Right lung (tissue), 10 donors: Measurements from ENCODE around the gene EAF2. TPM values are rescaled to one million over a fixed set of nuclear protein-coding genes. Genes with fewer than 3 reads are reported as not detected.
A peak's percentile ranks its signal among the peaks of the same experiment; 100 is the strongest.

ENCODE experiments used
- DNase-seq, 2 donors: peaks; one replicate each; pipeline ENCODE4 v3.0.0-alpha.2; 2013
- long read RNA-seq, 8 donors: transcript quantifications; one replicate each; lab custom pipeline, GENCODE V29; 2026
- polyA plus RNA-seq, 5 donors: library from polyadenylated mRNA; unstranded; fragments of 120-200 nt; gene quantifications; one replicate each; pipeline versions ENCODE4 v1.2.1 to v1.2.3, GENCODE V29; 2013; ENCODE audit warnings: inconsistent platforms in 1 of 5, low replicate concordance in 1 of 5; ENCODE audit not compliant: insufficient read length in 5 of 5, insufficient read depth in 1 of 5

Gene EAF2
- polyA plus RNA-seq: 1 to 10 TPM; 3.6 to 5.2 (median 4.0) TPM
- long read RNA-seq, donor 1, partial matches to known transcripts: 0 of 3 reads
- long read RNA-seq, donor 1, other reads (novel, unspliced or antisense): 0 of 3 reads
- long read RNA-seq, donor 2, partial matches to known transcripts: 0 of 2 reads
- long read RNA-seq, donor 2, other reads (novel, unspliced or antisense): 0 of 2 reads
- long read RNA-seq, donor 3, partial matches to known transcripts: 0 of 1 reads
- long read RNA-seq, donor 3, other reads (novel, unspliced or antisense): 0 of 1 reads
- long read RNA-seq, donor 4: 0 reads
- long read RNA-seq, donor 5, partial matches to known transcripts: 0 of 3 reads
- long read RNA-seq, donor 5, other reads (novel, unspliced or antisense): 0 of 3 reads
- long read RNA-seq, donor 6, partial matches to known transcripts: 0 of 1 reads
- long read RNA-seq, donor 6, other reads (novel, unspliced or antisense): 0 of 1 reads
- long read RNA-seq, donor 7, partial matches to known transcripts: 0 of 2 reads
- long read RNA-seq, donor 7, other reads (novel, unspliced or antisense): 0 of 2 reads
- long read RNA-seq, donor 8: 0 reads

GRCh38 chr3:121834671-121835464 is at the start of gene EAF2, which contains the start of gene IQCB1:
Gene EAF2, plus strand, starts transcription at chr3:121835209. Its CDS starts 77 bp downstream, at chr3:121835286.
Gene IQCB1, minus strand, starts transcription at chr3:121835060. Its CDS starts 6,100 bp downstream, at chr3:121828960.
- peak; percentile 97 for DNase-seq

DNA sequence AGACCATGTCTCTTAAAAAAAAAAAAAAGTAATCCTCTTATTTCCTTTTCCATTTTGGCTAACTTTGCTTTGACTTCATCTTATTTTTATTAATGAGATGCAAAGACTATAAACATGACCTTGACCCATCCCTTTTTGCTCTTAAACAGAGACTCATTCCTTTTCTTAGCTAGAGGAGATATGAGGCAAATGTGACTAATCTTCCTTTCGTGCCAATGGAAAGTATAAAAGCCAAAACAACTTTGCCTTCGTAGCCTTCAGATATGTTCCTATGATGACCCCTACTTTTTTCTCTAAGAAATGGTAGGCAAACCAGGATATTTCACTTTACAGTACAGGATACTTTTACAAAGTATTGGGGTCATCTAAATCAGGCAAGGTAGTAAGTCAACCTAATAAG is 48.5 kb upstream of the EAF2 start:
- no peak for DNase-seq

DNA sequence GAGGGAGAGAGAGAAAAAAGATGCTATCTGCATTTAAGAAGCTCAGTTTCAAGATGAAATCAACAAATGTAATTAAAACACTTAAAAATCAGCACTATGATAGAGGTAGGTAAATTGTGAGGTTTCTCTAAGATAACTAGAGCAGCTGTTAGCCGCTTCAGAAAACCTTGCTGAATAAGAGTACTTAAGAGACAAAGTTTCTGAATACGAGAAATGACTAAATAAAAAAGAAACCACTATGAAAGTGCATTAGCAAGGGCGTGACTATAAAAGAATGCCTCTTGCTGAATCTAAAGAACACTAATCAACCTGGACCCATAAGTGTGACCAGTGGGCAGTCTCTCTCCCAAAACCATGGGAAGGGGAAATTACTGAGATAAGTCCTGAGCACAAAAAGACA is 41.9 kb upstream of the EAF2 start:
- no peak for DNase-seq

- no peak for DNase-seq
Measured at GRCh38 chr3:121794264-121794983, 40.6 kb upstream of the EAF2 start.

DNA sequence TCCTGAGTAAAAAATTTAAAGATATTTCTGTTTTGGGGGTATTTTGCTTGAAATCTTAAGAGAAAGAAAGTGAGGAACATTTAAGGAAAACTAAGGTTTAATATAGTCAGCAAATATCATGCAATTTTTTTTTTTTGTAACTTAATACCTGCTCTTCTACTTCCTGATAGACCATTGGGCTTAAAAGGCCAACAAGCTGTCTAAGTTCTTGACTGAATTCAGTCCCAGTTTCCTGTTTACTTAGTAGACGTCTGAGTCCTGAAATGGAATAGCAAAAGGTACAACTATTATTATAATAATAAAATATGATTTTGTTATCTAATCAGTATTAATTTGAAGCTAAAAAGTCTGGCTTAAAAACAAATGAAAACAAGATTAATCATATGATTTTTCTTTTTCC is 38.0 kb upstream of the EAF2 start:
- no peak for DNase-seq

- no peak for DNase-seq
Measured at GRCh38 chr3:121800906-121801305, 34.1 kb upstream of the EAF2 start.

GRCh38 chr3:121803771-121804320 is 31.2 kb upstream of the EAF2 start:
- no peak for DNase-seq

DNA sequence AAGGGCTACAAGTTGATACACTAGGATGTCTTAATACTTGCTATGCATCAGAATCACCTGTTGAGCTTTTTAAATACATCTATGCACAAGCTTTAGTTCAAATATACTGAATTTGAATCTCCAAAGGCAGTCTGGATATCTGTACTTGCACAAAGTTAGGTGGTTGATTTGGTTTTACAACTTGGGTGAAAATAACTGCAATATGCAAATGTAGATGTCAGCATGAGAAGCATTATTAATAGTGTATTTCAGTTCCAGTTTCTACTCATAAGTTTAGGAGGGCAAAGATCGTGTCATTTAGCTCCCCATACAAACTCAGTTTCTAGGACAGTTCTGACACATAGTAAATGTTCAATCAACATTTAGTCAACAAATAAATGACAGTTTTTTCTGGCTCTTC is 25.8 kb upstream of the EAF2 start:
- no peak for DNase-seq

DNA sequence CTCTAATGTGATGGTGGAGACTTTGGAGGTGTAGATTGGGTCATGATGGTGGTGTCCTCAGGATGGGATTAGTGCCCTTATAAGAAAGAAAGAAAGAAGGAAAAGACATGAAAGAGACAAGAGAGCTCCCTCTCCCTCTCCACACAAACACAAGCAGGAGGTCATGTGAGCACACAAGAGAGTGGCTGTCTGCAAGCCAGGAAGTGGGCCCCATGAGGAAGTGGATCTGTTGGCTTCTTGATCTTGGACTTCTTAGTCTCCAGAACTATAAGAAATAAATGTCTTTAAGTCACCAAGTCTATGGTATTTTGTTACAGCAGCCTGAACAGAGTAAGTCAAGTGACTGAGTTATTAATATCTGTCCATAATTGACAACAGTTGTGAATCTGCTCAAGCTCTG is 17.3 kb upstream of the EAF2 start:
- no peak for DNase-seq

DNA sequence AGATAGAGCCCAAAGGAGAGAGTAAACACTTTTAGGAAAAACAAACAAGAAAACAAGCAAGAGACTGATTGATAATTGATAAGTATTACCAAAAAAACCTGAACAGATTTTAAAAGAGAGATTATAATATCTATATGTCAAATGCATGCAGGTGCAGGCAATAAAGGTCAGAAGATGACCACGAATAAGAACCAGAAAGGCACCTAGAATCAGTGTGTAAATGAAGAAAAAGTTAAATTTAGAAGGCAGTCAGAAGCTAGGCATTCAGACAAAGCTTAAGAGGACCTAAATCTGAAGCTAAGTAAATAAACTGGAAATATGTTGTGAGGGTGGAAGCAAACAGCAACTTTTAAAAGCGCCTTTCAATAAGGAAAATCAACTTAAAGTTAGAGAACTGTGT is 16.4 kb upstream of the EAF2 start:
- DNase-seq: no peak

DNA sequence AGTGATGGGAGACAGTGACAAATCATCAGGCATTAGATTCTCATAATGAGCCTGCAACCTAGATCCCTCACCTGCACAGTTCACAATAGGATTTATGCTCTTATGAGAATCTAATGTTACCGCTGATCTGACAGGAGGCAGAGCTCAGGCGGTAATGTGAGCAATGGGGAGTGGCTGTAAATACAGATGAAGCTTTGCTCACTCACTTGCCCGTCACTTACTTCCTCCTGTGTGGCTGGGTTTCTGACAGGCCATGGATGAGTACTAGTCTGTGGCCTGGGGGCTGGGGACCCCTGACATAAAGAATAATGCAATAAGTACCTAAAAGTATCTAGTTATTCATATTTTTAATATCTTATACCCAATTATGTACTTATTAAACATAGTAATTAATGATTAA is 15.8 kb upstream of the EAF2 start:
- DNase-seq: no peak

- DNase-seq: no peak
Measured at GRCh38 chr3:121821421-121822199, 13.4 kb upstream of the EAF2 start.

- no peak for DNase-seq
Measured at GRCh38 chr3:121822973-121823372, 12.0 kb upstream of the EAF2 start.

DNA sequence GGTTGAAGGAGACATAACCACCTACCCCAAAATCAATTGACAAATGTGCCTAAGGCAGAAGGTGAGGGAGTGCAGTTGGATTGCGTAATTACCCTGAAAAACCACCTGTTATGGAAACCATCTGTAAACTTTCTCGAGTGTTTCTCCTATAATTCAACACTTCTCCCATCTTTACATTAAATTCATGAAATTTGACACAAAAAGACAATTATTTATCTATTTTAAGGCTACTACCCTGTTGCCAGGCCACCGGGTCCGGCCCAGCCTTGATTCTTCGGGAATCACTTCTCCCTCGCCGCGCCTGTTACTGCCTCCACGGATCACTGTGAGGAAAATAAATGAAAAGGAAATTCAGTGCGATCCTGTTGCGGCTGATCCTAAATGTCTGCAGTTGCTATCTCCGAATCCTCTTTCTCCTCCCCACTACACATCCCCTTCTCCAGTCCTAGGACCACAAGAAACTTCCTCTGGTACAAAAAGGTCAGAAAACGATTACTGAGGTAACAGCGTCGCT is 795 bp upstream of the EAF2 start:
- DNase-seq: peak; percentile 18 to 30

DNA sequence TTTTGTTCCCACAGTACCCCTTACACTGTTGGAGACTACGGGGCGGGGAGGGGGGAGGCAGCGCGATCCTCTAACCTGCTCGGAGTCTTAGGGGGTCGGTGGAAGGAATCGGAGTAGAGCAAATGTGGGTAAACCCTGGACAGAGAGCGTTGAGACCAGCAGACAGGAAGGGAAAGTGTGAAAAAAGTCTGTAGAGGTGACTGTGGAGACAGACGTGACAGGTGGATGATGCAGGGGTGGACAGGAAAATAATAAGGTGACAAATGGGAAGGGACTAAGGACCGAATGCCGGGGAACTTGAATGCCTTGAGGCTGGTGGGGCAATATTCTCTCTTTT is 424 bp downstream of the EAF2 start:
- no peak for DNase-seq

GRCh38 chr3:121836064-121836463 is 1.1 kb downstream of the EAF2 start:
- DNase-seq: no peak

DNA sequence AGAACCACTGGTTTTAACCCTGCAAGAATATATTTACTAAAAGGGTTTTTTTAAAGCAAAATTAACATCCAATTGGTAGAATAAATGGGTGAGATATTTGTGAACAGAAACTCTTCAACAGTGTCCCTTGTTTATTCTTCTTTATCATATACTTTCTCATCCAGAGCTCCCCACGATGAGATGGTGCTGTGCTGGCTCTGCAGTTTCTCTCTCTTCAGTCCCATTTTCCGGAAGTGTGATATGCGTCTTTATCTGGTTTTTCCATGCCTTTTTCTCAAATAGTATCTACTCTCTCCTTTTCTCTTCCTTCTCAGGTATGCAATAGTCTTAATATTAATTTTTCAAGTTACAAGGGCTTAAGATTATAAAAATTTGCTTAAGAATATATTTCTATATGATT is 1.5 kb downstream of the EAF2 start:
- DNase-seq: no peak

DNA sequence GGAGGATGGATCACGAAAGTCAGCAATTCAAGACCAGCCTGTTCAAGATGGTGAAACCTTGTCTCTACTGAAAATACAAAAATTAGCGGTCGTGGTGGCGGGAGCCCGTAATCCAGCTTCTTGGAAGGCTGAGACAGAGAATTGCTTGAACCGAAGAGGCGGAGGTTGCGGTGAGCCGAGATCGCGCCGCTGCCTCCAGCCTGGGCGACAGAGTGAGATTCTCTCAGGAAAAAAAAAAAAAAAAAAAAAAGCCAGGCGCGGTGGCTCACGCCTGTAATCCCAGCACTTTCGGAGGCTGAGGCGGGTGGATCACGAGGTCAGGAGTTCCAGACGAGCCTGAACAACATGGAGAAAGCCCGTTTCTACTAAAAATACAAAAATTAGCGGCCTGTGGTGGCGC is 5.0 kb downstream of the EAF2 start:
- no peak for DNase-seq

- no peak for DNase-seq
Measured at GRCh38 chr3:121844892-121845291, 9.9 kb downstream of the EAF2 start.

DNA sequence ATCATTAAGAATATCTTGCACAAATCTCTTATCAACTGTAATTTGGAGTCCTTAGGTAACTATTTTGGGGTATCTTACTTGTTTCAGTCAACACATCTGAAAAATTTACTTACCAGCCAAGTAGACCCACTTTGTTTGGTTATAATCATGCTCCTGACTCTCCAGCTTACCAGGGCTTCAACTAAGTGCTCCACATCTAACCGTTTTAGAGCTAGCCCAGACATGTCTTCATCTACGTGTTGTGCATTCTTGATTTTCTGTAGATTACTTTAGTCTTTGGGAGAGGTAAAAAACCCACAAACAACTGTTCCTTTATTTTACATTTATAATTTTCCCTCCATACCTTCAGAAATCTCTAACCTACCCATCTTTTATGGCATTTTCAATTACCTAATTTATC is 17.2 kb downstream of the EAF2 start:
- DNase-seq: no peak

DNA sequence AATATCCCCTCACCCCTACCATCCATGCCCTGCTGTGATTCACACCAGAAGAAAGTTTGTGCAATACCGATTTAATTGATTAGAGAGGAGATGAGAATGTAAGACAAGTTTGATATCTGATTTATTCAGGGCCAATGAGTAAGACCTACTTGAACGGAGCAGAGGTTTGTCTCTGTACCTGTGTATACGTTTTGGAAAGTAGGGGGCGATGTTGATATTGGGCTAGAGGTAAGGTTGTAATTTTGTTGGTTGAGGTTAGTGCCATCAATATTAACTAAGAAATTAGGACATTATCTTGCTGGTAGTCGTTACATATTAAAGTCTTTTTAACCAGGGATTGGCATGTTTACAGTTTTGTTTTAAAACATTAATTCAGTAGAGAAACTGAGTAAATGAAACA is 20.5 kb downstream of the EAF2 start:
- no peak for DNase-seq
